ENCODE data around the gene FXN.

DNA sequence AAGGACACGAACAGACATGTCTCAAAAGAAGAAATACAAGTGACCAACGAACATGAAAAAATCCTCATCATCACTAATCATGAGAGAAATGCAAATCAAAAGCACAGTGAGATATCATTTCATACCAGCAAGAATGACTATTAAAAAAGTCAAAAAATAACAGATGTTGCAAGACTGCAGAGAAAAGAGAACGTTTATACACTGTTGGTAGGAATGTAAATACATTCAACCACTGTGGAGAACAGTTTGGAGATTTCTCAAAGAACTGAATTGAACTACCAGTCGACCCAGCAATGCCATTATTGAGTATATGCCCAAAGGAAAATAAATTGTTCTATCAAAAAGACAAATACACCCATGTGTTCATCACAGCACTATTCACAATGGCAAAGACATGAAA, 45.7 kb downstream of the FXN start:
- no peak for TF ChIP-seq ZFP30 (CRISPR knock-in tag; IDR thresholded peaks at IDR 0.05)
- TF ChIP-seq ZFP3 (CRISPR knock-in tag; IDR thresholded peaks at IDR 0.05), result no peak
- no peak for TF ChIP-seq TSHZ2 (CRISPR knock-in tag; IDR thresholded peaks at IDR 0.05)
- TF ChIP-seq ESRRG (CRISPR knock-in tag; IDR thresholded peaks at IDR 0.05), result no peak
- TF ChIP-seq ARNTL (CRISPR knock-in tag; IDR thresholded peaks at IDR 0.05; ENCODE audit: borderline replicate concordance, low read depth), result no peak
- TF ChIP-seq, protein P1, sequence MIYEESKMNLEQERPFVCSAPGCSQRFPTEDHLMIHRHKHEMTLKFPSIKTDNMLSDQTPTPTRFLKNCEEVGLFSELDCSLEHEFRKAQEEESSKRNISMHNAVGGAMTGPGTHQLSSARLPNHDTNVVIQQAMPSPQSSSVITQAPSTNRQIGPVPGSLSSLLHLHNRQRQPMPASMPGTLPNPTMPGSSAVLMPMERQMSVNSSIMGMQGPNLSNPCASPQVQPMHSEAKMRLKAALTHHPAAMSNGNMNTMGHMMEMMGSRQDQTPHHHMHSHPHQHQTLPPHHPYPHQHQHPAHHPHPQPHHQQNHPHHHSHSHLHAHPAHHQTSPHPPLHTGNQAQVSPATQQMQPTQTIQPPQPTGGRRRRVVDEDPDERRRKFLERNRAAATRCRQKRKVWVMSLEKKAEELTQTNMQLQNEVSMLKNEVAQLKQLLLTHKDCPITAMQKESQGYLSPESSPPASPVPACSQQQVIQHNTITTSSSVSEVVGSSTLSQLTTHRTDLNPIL (CRISPR knock-in tag; IDR thresholded peaks at IDR 0.05; ENCODE audit: low read depth), result no peak
- no peak for TF ChIP-seq ZNF70 (CRISPR knock-in tag; IDR thresholded peaks at IDR 0.05)
- TF ChIP-seq PATZ1 (CRISPR knock-in tag; IDR thresholded peaks at IDR 0.05; ENCODE audit: borderline replicate concordance), result no peak

Measured in SK-N-SH treated with all-trans-retinoic acid at 6 μM for 48 hours (cell line).